Panc1 (cell line): ENCODE results near the gene VSTM1. TPM values are rescaled to one million over a fixed set of nuclear protein-coding genes. Genes with fewer than 3 reads are reported as not detected.

Experiments
- ATAC-seq: fragments of 200-7000 bp; cut with Tn5 transposase; 2 replicates; pipeline ENCODE4 v1.9.1; 2020; ENCODE audit warnings: mild to moderate bottlenecking, moderate library complexity
- BruUV-seq: library from RNA; stranded (reverse); fragments of 400-500 nt; replicated peaks from 2 replicates; lab custom pipeline; 2021; lab: Mats Ljungman, UMichigan
- CTCF ChIA-PET: fragments of 300-600 bp; sonication (Branson Sonifier 250); formaldehyde crosslinking; loops from one replicate; lab custom pipeline; 2022; ENCODE audit warnings: antibody characterized with exemption; lab: Charles Lee
- POLR2A ChIA-PET: fragments of 300-600 bp; sonication (Branson Sonifier 250); formaldehyde crosslinking; loops from one replicate; lab custom pipeline; 2022; ENCODE audit warnings: antibody characterized with exemption; lab: Charles Lee
- DNase-seq: peaks from one replicate; pipeline ENCODE4 v3.0.0-alpha.2; 2010; ENCODE audit warnings: low read depth, low spot score
- H3K27ac ChIP-seq: 2 replicates; pipeline ENCODE4 v1.5.1; 2011; ENCODE audit warnings: mild to moderate bottlenecking, low read length, inconsistent platforms
- H3K27me3 ChIP-seq: fragments of 200-500 bp; sonication (Bioruptor generic); 2 replicates; pipeline ENCODE4 v1.6.0; 2014; ENCODE audit warnings: low read length, inconsistent platforms; ENCODE audit not compliant: control insufficient read depth, insufficient read depth
- H3K36me3 ChIP-seq: fragments of 200-500 bp; sonication (Bioruptor generic); 2 replicates; pipeline ENCODE4 v1.5.1; 2014; ENCODE audit warnings: inconsistent platforms, mild to moderate bottlenecking, low read length, moderate library complexity; ENCODE audit not compliant: control insufficient read depth, insufficient read depth
- H3K4me1 ChIP-seq: 2 replicates; pipeline ENCODE4 v1.5.1; 2011; ENCODE audit warnings: inconsistent platforms, mild to moderate bottlenecking, low read length, moderate library complexity; ENCODE audit not compliant: control insufficient read depth, insufficient read depth
- H3K4me3 ChIP-seq, 2 experiments: 2 replicates each; pipeline ENCODE4 v1.5.1; 2011 to 2012; ENCODE audit warnings: low read depth in 2 of 2, low read length in 2 of 2, mild to moderate bottlenecking in 2 of 2, inconsistent platforms in 1 of 2, moderate library complexity in 1 of 2
- H3K9me3 ChIP-seq: fragments of 200-500 bp; sonication (Bioruptor generic); 2 replicates; pipeline ENCODE4 v1.5.1; 2014; ENCODE audit warnings: low read depth, mild to moderate bottlenecking, inconsistent platforms, low read length, moderate library complexity; ENCODE audit not compliant: control insufficient read depth, insufficient read depth
- POLR2AphosphoS5 ChIP-seq: IDR thresholded peaks from 2 replicates; pipeline ENCODE4 v1.6.1; 2012; ENCODE audit warnings: mild to moderate bottlenecking, low read depth, low read length, moderate library complexity
- SIN3A ChIP-seq: IDR thresholded peaks from 2 replicates; pipeline ENCODE4 v1.6.1; 2012; ENCODE audit warnings: low read depth, mild to moderate bottlenecking, low read length, moderate library complexity, borderline replicate concordance; ENCODE audit not compliant: insufficient read depth
- TCF7L2 ChIP-seq: IDR thresholded peaks from 2 replicates; pipeline ENCODE4 v1.6.1; 2011; ENCODE audit warnings: mild to moderate bottlenecking, low read depth, low read length, inconsistent platforms
- in situ Hi-C: cut with HindIII; loops from 2 replicates; pipeline ENCODE4 v1.10.0; 2016; ENCODE audit warnings: low sequenced_read_pairs, low pct_unique_long_range_greater_than_20kb
- intact Hi-C: fragments of 100-400 bp; cut with micrococcal nuclease; formaldehyde crosslinking; loops from one replicate; pipeline ENCODE4 v1.10.0; 2022; ENCODE audit not compliant: unreplicated experiment
- total RNA-seq: library from RNA; stranded (reverse); gene quantifications from one replicate; pipeline ENCODE4 v1.2.1, GENCODE V29; 2021; ENCODE audit not compliant: unreplicated experiment
- TF ChIP-seq, protein P1 (sequence below), 2 experiments: IDR thresholded peaks; 2 replicates each; pipeline ENCODE4 v1.6.1; 2011 to 2012; ENCODE audit warnings: low read depth in 2 of 2, control low read depth in 1 of 2, low read length in 1 of 2, mild to moderate bottlenecking in 1 of 2, moderate library complexity in 1 of 2; ENCODE audit not compliant: insufficient read depth in 1 of 2
- TF ChIP-seq, protein P2 (sequence below): fragments of 450-650 bp; IDR thresholded peaks from 2 replicates; pipeline ENCODE4 v1.5.1; 2017; ENCODE audit warnings: mild to moderate bottlenecking

The VSTM1 gene
- total RNA-seq, 1 experiment from 2014 or later = 1.5 TPM

DNA sequence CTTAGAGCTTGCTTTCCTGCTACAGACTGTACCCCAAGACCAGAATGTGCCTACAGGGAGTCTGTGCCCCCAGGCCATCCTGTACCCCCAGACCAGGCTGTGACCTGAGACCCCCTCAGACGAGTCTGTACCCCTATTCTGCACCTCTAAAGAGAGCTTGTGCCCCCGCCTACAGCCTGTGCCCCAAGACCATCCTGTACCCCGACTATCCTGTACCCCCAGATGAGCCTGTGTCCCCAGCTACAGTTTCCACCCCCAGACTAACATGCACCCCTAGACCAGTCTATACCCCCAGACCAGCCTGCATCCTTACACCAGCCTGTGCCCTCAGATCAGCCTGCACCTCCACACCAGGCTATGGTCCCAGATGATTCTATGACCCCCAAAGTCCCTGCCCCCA, 70.2 kb downstream of the VSTM1 start:
- no peaks in the 10 kb centered on the region for H3K36me3 ChIP-seq
- ATAC-seq (no peak), DNase-seq (no peak)
- peak overlapping the region; percentile 94 for H3K27ac ChIP-seq
- CTCF ChIA-PET = interaction anchor here (0.6 kb wide), 1 partner anchor 174 kb away, joined by 4 read pairs; no protein-coding TSS in a partner anchor
- in situ Hi-C loops (no loop called here), intact Hi-C loops (no loop called here)
- no peaks in the 10 kb centered on the region for H3K27me3 ChIP-seq
- peaks cover 49% of the 10 kb centered on the region for H3K4me1 ChIP-seq
- H3K9me3 ChIP-seq = no peaks in the 10 kb centered on the region
- BruUV-seq = no TSS peak
- H3K4me3 ChIP-seq = no peak overlapping the region
- TF ChIP-seq, protein P1, sequence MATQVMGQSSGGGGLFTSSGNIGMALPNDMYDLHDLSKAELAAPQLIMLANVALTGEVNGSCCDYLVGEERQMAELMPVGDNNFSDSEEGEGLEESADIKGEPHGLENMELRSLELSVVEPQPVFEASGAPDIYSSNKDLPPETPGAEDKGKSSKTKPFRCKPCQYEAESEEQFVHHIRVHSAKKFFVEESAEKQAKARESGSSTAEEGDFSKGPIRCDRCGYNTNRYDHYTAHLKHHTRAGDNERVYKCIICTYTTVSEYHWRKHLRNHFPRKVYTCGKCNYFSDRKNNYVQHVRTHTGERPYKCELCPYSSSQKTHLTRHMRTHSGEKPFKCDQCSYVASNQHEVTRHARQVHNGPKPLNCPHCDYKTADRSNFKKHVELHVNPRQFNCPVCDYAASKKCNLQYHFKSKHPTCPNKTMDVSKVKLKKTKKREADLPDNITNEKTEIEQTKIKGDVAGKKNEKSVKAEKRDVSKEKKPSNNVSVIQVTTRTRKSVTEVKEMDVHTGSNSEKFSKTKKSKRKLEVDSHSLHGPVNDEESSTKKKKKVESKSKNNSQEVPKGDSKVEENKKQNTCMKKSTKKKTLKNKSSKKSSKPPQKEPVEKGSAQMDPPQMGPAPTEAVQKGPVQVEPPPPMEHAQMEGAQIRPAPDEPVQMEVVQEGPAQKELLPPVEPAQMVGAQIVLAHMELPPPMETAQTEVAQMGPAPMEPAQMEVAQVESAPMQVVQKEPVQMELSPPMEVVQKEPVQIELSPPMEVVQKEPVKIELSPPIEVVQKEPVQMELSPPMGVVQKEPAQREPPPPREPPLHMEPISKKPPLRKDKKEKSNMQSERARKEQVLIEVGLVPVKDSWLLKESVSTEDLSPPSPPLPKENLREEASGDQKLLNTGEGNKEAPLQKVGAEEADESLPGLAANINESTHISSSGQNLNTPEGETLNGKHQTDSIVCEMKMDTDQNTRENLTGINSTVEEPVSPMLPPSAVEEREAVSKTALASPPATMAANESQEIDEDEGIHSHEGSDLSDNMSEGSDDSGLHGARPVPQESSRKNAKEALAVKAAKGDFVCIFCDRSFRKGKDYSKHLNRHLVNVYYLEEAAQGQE (IDR thresholded peaks at IDR 0.05; ENCODE audit: insufficient read depth in 1 of 2, low read depth in 2 of 2, low read length in 1 of 2) = no peak
- TF ChIP-seq, protein P2, sequence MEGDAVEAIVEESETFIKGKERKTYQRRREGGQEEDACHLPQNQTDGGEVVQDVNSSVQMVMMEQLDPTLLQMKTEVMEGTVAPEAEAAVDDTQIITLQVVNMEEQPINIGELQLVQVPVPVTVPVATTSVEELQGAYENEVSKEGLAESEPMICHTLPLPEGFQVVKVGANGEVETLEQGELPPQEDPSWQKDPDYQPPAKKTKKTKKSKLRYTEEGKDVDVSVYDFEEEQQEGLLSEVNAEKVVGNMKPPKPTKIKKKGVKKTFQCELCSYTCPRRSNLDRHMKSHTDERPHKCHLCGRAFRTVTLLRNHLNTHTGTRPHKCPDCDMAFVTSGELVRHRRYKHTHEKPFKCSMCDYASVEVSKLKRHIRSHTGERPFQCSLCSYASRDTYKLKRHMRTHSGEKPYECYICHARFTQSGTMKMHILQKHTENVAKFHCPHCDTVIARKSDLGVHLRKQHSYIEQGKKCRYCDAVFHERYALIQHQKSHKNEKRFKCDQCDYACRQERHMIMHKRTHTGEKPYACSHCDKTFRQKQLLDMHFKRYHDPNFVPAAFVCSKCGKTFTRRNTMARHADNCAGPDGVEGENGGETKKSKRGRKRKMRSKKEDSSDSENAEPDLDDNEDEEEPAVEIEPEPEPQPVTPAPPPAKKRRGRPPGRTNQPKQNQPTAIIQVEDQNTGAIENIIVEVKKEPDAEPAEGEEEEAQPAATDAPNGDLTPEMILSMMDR = no peak
- no peak for TF ChIP-seq POLR2AphosphoS5
- no peak for TF ChIP-seq TCF7L2
- TF ChIP-seq SIN3A = no peak
- POLR2A ChIA-PET = interaction anchor here (1.1 to 1.7 kb wide), 2 partner anchors 9 to 33 kb away, joined by 6 to 12 read pairs; no protein-coding TSS in a partner anchor

DNA sequence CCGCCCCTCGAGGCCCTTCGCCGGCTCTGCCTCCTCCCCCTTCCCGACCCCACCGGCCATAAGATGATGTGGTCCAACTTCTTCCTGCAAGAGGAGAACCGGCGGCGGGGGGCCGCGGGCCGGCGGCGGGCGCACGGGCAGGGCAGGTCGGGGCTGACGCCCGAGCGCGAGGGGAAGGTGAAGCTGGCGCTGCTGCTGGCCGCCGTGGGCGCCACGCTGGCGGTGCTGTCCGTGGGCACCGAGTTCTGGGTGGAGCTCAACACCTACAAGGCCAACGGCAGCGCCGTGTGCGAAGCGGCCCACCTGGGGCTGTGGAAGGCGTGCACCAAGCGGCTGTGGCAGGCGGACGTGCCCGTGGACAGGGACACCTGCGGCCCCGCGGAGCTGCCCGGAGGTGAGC, 70.9 kb downstream of the VSTM1 start:
- Histone ChIP-seq H3K4me3 (no peak overlapping the region), H3K27me3 (no peaks in the 10 kb centered on the region), H3K36me3 (no peaks in the 10 kb centered on the region), H3K27ac (peak overlapping the region; percentile 94), H3K9me3 (no peaks in the 10 kb centered on the region), H3K4me1 (peaks cover 56% of the 10 kb centered on the region)
- CTCF ChIA-PET = no interaction called here
- POLR2A ChIA-PET = interaction anchor here (1.7 kb wide), 1 partner anchor 10 kb away, joined by 6 read pairs; no protein-coding TSS in a partner anchor
- no TSS peak for BruUV-seq
- DNase-seq = no peak
- no peak for ATAC-seq
- TF ChIP-seq, protein P2 = no peak
- TF ChIP-seq, protein P1 (IDR thresholded peaks at IDR 0.05; ENCODE audit: insufficient read depth in 1 of 2, low read depth in 2 of 2, low read length in 1 of 2) = no peak
- TF ChIP-seq TCF7L2 = no peak
- no peak for TF ChIP-seq SIN3A
- TF ChIP-seq POLR2AphosphoS5 = no peak
- in situ Hi-C loops = no loop called here
- intact Hi-C loops = no loop called here
